GM08714 (cell line): Measurements from ENCODE around the gene FSTL4.

ENCODE experiments used
- H3K4me3 ChIP-seq: fragments of 200-500 bp; sonication (Bioruptor generic); 2 replicates; pipeline ENCODE4 v1.5.1; 2014; ENCODE audit warnings: mild to moderate bottlenecking, low read length, inconsistent platforms
- ZNF274 ChIP-seq: IDR thresholded peaks from 2 replicates; pipeline ENCODE4 v1.6.1; 2012; ENCODE audit warnings: mild to moderate bottlenecking, low read depth, low read length

Gene FSTL4

GRCh38 chr5:133297293-133297692 is 315.0 kb downstream of the FSTL4 start:
- no peak for TF ChIP-seq ZNF274
- H3K4me3 ChIP-seq: no peak overlapping the region

- TF ChIP-seq ZNF274: no peak
- no peak overlapping the region for H3K4me3 ChIP-seq
These were observed 315.7 kb downstream of the FSTL4 start for GRCh38 chr5:133296624-133297023.

- no peak for TF ChIP-seq ZNF274
- H3K4me3 ChIP-seq: no peak overlapping the region
These were observed 316.8 kb downstream of the FSTL4 start for GRCh38 chr5:133295520-133295919.

- no peak overlapping the region for H3K4me3 ChIP-seq
- TF ChIP-seq ZNF274: no peak
These were observed 318.0 kb downstream of the FSTL4 start for GRCh38 chr5:133294380-133294779.

- no peak overlapping the region for H3K4me3 ChIP-seq
- TF ChIP-seq ZNF274: no peak
These were observed 318.4 kb downstream of the FSTL4 start for GRCh38 chr5:133293960-133294359.

- no peak overlapping the region for H3K4me3 ChIP-seq
- no peak for TF ChIP-seq ZNF274
These were observed 320.0 kb downstream of the FSTL4 start for GRCh38 chr5:133292300-133292699.

- TF ChIP-seq ZNF274: no peak
- H3K4me3 ChIP-seq: no peak overlapping the region
These were observed 320.8 kb downstream of the FSTL4 start for GRCh38 chr5:133291524-133291923.

- no peak for TF ChIP-seq ZNF274
- no peak overlapping the region for H3K4me3 ChIP-seq
These were observed 321.6 kb downstream of the FSTL4 start for GRCh38 chr5:133290669-133291240.

- H3K4me3 ChIP-seq: no peak overlapping the region
- no peak for TF ChIP-seq ZNF274
These were observed 322.5 kb downstream of the FSTL4 start for GRCh38 chr5:133289686-133290367.

- no peak overlapping the region for H3K4me3 ChIP-seq
- no peak for TF ChIP-seq ZNF274
These were observed 324.8 kb downstream of the FSTL4 start for GRCh38 chr5:133287500-133287899.

GRCh38 chr5:133286483-133286882 is 325.9 kb downstream of the FSTL4 start:
- no peak overlapping the region for H3K4me3 ChIP-seq
- no peak for TF ChIP-seq ZNF274

GRCh38 chr5:133285583-133286021 is 326.7 kb downstream of the FSTL4 start:
- no peak overlapping the region for H3K4me3 ChIP-seq
- TF ChIP-seq ZNF274: no peak

- no peak overlapping the region for H3K4me3 ChIP-seq
- no peak for TF ChIP-seq ZNF274
These were observed 328.0 kb downstream of the FSTL4 start for GRCh38 chr5:133284306-133284705.

- H3K4me3 ChIP-seq: no peak overlapping the region
- TF ChIP-seq ZNF274: no peak
These were observed 334.0 kb downstream of the FSTL4 start for GRCh38 chr5:133278317-133278716.

- H3K4me3 ChIP-seq: no peak overlapping the region
- TF ChIP-seq ZNF274: no peak
These were observed 334.6 kb downstream of the FSTL4 start for GRCh38 chr5:133277744-133278143.

- H3K4me3 ChIP-seq: no peak overlapping the region
These were observed 336.2 kb downstream of the FSTL4 start for GRCh38 chr5:133276171-133276570.

More at GRCh38 chr5:133276171-133276570, 336.2 kb downstream of the FSTL4 start:
- TF ChIP-seq ZNF274: no peak
